Measurements from ENCODE around the gene ACIN1. TPM values are rescaled to one million over a fixed set of nuclear protein-coding genes. Genes with fewer than 3 reads are reported as not detected.

Gene ACIN1
- total and polyA plus RNA-seq, 10 of the 15 experiments (the other 5 are each of a cell fraction or from before 2014, with no cell fraction given) = 4.3 to 148 (median 93.4) TPM

DNA sequence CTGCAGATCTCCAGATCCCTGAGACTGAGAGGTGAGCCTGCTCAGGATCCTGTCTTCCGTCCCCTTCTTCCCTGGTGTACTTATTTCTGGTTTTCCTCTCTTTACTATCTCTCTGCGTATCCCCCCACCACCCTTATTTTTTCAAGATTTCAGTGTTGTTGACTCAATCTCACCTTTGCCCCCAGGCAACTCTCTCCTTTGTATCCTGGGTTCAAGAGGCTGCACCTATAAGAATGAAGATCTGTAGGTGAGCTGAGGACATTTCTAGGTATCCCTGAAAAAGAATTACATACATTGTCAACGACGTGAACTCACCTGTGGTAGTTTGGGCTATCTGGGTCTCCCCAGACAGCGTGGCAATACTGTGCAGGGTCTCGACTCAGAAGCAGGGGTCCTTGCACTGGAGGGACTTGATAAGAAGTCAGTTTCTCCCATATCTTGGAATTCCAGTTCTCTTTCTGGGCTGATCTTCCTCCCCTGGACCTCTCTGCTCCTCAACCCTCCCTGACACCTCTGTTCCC is 9.2 kb upstream of the ACIN1 start:
- ChIA-PET RAD21 (ENCODE audit: unreplicated experiment) (no interaction called here), SMC1A (ENCODE audit: uncharacterized antibody, unreplicated experiment) (interaction anchor here (0.7 kb wide), 1 partner anchor 9 kb away, joined by 4 read pairs; the partner anchor contains the start of genes ACIN1 and C14orf119), POLR2A (no interaction called here), CTCF (interaction anchor here (0.6 kb wide), 1 partner anchor 55 kb away, joined by 3 read pairs; no protein-coding TSS in a partner anchor)
- Histone ChIP-seq H3K36me3 (ENCODE audit: control insufficient read depth in 2 of 2, insufficient read depth in 2 of 2, low read length in 1 of 2) (no peaks in the 10 kb centered on the region), H3K9ac (ENCODE audit: control insufficient read depth, insufficient read depth, low read length) (no peak overlapping the region), H3K4me3 (no peak overlapping the region), H3K4me2 (ENCODE audit: control insufficient read depth, insufficient read depth) (no peak overlapping the region), H4K20me1 (ENCODE audit: control insufficient read depth, insufficient read depth) (no peaks in the 10 kb centered on the region; the same call in 1 of the 2 replicates), H3K27me3 (replicated peaks in 1 of 2; ENCODE audit: control insufficient read depth in 2 of 2, insufficient read depth in 2 of 2, low read length in 1 of 2) (no peaks in the 10 kb centered on the region), H3K4me1 (ENCODE audit: control insufficient read depth, insufficient read depth, low read length) (no peaks in the 10 kb centered on the region), H3K9me3 (replicated peaks; ENCODE audit: control insufficient read depth, insufficient read depth, low read length) (no peaks in the 10 kb centered on the region), H3K27ac (ENCODE audit: control insufficient read depth, insufficient read depth) (no peak overlapping the region), H3K79me2 (ENCODE audit: control insufficient read depth, insufficient read depth, low read length) (no peaks in the 10 kb centered on the region), H2AFZ (ENCODE audit: control insufficient read depth, low read depth, low read length) (no peak overlapping the region)
- no peak for TF ChIP-seq SIX5 (IDR thresholded peaks at IDR 0.05; ENCODE audit: low read depth, low read length, severe bottlenecking)
- TF ChIP-seq, protein P1, sequence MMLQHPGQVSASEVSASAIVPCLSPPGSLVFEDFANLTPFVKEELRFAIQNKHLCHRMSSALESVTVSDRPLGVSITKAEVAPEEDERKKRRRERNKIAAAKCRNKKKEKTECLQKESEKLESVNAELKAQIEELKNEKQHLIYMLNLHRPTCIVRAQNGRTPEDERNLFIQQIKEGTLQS (IDR thresholded peaks at IDR 0.05; ENCODE audit: borderline replicate concordance, extremely low read depth, low read depth, low read length) = no peak
- no peak for TF ChIP-seq MTA3 (IDR thresholded peaks at IDR 0.05; ENCODE audit: borderline replicate concordance, low read length)
- no peak for TF ChIP-seq HDAC2 (IDR thresholded peaks at IDR 0.05)
- no peak for TF ChIP-seq MEF2A (IDR thresholded peaks at IDR 0.05; ENCODE audit: insufficient read depth, low read depth, low read length)
- TF ChIP-seq, protein P2, sequence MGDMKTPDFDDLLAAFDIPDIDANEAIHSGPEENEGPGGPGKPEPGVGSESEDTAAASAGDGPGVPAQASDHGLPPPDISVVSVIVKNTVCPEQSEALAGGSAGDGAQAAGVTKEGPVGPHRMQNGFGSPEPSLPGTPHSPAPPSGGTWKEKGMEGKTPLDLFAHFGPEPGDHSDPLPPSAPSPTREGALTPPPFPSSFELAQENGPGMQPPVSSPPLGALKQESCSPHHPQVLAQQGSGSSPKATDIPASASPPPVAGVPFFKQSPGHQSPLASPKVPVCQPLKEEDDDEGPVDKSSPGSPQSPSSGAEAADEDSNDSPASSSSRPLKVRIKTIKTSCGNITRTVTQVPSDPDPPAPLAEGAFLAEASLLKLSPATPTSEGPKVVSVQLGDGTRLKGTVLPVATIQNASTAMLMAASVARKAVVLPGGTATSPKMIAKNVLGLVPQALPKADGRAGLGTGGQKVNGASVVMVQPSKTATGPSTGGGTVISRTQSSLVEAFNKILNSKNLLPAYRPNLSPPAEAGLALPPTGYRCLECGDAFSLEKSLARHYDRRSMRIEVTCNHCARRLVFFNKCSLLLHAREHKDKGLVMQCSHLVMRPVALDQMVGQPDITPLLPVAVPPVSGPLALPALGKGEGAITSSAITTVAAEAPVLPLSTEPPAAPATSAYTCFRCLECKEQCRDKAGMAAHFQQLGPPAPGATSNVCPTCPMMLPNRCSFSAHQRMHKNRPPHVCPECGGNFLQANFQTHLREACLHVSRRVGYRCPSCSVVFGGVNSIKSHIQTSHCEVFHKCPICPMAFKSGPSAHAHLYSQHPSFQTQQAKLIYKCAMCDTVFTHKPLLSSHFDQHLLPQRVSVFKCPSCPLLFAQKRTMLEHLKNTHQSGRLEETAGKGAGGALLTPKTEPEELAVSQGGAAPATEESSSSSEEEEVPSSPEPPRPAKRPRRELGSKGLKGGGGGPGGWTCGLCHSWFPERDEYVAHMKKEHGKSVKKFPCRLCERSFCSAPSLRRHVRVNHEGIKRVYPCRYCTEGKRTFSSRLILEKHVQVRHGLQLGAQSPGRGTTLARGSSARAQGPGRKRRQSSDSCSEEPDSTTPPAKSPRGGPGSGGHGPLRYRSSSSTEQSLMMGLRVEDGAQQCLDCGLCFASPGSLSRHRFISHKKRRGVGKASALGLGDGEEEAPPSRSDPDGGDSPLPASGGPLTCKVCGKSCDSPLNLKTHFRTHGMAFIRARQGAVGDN (IDR thresholded peaks at IDR 0.05) = no peak
- no peak for TF ChIP-seq ATF7 (IDR thresholded peaks at IDR 0.05; ENCODE audit: low read depth)
- TF ChIP-seq, protein P3, sequence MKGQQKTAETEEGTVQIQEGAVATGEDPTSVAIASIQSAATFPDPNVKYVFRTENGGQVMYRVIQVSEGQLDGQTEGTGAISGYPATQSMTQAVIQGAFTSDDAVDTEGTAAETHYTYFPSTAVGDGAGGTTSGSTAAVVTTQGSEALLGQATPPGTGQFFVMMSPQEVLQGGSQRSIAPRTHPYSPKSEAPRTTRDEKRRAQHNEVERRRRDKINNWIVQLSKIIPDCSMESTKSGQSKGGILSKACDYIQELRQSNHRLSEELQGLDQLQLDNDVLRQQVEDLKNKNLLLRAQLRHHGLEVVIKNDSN (IDR thresholded peaks at IDR 0.05; ENCODE audit: borderline replicate concordance, extremely low read length, insufficient read depth, low read depth, low read length) = no peak
- TF ChIP-seq IKZF1 (conservative IDR thresholded peaks at IDR 0.05) = no peak
- TF ChIP-seq, protein P4, sequence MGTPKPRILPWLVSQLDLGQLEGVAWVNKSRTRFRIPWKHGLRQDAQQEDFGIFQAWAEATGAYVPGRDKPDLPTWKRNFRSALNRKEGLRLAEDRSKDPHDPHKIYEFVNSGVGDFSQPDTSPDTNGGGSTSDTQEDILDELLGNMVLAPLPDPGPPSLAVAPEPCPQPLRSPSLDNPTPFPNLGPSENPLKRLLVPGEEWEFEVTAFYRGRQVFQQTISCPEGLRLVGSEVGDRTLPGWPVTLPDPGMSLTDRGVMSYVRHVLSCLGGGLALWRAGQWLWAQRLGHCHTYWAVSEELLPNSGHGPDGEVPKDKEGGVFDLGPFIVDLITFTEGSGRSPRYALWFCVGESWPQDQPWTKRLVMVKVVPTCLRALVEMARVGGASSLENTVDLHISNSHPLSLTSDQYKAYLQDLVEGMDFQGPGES (IDR thresholded peaks at IDR 0.05) = no peak
- TF ChIP-seq SIN3A (IDR thresholded peaks at IDR 0.05; ENCODE audit: low read depth, low read length) = no peak
- no peak for TF ChIP-seq MYB (IDR thresholded peaks at IDR 0.05; ENCODE audit: borderline replicate concordance, low read depth, low read length)
- DNase-seq (ENCODE audit: low read depth, low spot score) (no peak), ATAC-seq (no peak), FAIRE-seq (no peak)
- BruUV-seq (replicated peaks) = no TSS peak
- in situ Hi-C loops (cut with MboI) (no loop called here), intact Hi-C loops (cut with micrococcal nuclease; ENCODE audit: unreplicated experiment) (no loop called here)
- WGBS (ENCODE audit: insufficient coverage, insufficient replicate concordance, low lambda C conversion rate, missing lambda C conversion rate) = 57% methylated on average over 6 of the region's 6 CpGs

Data from GM12878 (cell line).